Right hindlimb (tissue), 1 donor: Measurements from ENCODE around the gene UGP2.
"Not testable (repeated sequence)": the region's sequence is repeated elsewhere in the genome, so short reads cannot be mapped to it uniquely, and the experiment has no call there.

Source experiments
- DNase-seq: peaks from one replicate; pipeline ENCODE4 v3.0.0-alpha.2; 2018

The UGP2 gene

DNA sequence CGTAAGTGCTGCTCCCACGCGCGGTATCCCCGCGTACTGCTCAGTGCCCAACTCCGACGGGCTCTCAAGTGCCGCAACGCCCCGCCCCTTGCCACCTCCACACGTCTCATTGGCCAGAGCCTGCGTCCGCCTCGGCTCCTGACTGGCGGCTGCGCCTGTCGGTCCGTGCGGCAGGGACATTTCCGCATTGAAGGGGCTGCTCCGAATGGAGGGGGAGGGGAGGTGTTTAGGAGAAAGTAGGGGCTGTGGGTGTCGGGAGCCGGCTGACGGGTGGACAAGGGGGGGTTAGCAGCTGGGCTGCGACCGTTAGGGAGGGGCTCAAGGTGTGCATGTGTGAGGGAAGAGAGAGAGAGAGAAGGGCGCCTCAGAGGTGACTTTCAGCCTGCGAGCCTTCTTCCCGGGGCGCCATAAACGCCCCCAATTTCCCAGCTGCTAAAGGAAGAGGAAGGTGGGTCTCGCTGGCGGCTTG, 877 bp upstream of the UGP2 start:
- peak; percentile 99 for DNase-seq

DNA sequence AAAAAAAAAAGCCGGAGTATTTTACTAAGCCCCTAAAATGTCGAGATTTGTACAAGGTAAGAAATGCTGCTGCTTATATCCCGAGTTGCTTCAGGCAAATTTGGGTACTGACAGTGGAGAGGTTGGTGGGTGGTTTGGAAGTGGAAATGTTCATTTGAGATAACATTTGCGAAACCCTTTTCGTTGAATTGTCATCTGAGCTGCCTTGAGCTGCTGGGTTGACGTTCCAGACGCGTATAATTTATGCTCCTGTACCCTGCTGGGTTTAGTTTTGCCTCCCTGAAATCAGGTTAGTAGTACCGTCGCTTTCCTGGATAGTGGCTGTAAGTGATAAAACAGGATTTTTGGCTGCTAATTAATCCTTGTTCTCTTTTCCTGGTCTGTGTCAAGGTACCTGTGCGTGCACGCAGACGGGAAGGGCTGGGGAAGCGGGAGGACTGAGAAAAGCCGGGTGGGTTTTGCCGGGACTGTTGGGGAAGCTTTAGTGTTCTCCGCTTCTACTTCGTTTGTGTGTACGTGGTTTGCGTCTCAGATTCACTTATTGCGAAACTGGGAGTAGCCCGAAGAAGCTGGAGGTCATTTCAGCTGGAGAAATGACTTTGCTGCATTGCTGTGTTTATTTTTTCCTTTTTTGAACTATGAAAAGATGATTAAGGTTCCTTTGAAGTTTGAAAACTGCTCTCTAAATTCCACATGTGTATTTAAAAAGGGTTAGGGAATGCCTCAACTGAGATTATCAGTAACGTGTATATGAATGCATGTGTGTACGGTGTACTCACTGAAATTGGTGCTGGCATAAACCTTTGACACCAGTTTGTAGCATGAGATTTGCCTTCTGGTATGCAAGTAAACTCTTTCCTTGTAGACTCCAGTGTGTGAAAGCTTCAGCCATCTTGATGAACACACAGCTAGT, 709 bp downstream of the UGP2 start:
- peak; percentile 46 for DNase-seq

DNA sequence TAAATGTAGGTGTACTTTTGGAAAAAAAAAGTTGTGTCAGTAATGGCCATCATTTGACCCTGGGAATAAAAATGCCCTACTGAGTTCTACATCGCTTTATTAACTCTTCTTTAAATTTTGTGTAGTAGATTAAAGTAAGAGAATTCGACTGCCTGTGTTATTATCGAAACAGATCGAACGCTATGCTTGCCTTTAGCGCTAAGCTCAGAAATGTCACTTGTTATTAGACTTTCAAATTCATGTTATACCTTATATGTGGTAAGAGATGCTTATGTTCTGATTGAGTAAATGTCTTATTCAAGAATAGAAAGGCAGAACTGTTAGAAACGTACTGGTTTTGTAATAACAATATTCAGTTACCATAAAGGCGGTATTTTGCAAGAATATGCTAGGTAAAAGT, 1.4 kb downstream of the UGP2 start:
- DNase-seq, result no peak

DNA sequence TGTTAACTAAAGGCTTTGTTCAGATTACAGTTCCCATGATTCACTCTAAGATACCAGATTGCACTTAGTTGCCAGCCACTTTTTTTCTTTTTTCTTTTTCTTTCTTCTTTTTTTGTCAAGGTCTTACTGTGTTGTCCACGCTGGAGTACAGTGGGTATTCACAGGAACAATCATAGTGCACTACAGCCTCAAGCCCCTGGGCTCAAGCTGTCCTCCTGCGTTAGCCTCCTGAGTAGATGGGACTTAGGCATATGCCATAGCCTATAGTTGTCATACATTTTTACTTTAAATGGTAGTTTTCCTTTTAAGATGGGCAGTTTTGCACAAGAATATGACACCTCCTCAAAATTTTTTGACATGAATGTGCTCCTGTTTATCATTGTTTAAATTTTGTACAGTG, 2.1 kb downstream of the UGP2 start:
- DNase-seq, result no peak

DNA sequence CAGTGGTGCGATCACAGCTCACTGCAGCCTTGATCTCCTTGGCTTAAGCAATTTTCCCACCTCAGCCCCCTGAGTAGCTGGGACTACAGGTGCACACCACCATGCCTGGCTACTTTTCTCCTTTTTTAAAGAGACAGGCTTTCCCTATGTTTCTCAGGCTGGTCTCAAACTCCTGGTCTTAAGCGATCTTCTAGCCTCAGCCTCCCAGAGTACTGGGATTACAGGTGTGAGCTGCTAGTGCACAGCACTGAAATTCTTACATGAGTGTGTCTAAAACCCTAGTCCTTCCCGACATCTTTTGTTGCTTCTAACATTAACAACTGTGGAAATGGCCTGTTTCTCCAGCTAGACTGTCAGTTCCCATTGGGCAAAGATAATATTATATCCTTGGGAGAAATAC, 2.9 kb downstream of the UGP2 start:
- no peak for DNase-seq

DNA sequence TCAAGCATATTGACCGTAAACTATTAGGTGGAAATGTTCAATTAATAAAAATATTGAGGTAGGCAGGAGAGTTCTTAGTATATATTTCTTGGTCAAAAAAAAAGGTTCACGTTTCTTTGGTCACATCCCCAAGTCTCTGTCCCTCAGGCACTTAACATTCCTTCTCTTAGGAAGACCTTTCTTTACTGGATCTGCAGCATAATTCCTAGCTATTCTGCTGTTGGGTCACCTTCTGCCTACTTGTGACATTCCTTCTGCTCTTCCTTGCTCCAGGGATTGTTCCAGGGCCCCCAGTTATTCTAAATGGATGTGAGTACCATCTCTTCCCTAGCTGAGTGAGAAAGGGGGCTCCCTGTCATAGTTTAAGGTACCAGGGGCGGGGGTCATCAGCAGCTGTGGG, 4.2 kb downstream of the UGP2 start:
- DNase-seq, result no peak

DNA sequence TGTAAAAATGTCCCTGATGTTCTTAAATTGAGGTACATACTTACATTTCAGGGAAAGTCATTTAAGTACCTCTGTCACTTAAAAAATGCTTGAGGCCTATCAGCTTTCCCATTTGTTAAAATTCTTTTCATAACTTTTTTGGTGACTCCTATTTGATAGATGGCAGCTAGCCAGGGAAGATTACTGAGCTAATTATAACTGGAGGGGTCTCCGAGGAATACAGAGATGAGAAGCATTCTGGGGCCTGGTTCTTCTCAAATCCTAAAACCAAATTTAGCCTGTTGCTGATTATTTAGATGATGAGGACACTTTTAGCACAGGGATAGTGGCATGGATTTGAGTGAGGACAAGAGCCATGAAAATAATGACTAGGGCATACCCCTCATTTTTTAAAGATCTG, 4.8 kb downstream of the UGP2 start:
- no peak for DNase-seq

DNA sequence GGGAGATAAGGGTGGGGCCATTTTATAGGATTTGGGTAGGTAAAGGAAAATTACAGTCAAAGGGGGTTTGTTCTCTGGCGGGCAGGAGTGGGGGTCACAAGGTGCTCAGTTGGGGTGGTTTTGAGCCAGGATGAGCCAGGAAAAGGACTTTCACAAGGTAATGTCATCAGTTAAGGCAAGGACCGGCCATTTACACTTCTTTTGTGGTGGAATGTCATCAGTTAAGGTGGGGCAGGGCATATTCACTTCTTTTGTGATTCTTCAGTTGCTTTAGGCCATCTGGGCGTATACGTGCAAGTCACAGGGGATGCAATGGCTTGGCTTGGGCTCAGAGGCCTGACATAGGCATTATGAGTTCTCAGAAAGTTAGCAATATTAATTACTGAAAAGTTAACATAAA, 5.9 kb downstream of the UGP2 start:
- DNase-seq, result not testable (repeated sequence)

DNA sequence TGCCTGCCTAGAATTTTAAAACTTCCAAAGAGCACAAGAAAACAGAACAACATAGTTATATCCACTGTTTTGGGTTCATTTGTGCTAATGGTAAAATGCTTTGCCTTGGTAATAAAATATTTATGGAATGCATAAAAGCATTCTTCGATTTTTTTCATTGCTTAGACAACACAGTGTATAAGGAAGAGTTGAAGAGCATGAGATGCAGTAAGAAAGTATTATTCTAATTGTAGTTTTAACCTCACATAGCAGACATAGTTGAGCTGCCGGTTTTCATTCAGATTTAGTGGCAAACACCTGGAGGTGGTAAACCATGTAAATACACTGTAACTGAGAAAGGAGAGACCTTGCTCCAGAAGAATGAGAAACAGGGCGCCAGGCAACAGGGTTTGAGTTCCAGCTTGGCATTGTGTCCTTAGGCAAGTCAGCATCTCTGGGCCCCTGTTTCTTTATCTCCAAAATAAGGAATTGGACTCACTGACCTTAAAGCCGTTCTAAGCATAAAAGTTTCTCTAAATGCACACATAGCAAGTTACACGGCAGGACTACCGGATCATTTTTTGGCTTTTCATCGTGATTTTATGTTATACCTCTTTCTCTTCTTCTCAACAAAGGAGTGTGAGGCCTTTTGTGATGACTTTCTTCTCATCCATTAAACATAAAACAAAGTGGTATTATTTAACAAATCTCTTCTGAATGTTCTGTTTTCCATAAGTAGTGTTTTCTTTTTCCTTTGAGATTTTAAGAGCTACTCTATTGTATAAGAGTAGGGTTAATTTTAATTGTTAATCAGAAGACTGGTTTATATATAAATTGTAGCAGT, 7.9 kb downstream of the UGP2 start:
- DNase-seq, result no peak

DNA sequence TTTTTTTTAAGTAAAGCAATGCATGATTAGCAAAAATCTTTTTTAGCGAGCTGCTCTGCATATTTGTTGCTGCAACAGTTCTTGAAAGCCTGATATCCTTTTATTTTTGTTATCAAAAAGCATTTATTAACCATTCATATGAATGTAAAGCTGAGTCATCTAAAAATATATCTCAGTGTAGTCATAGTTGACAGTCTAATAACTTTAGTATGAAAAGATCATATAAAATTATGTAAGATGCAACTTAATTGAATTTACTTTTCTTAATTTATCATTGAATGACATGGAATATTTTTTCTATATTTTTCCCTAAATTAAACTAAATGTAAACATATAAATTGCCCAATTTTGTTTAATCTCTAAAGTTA, 8.5 kb downstream of the UGP2 start:
- no peak for DNase-seq

DNA sequence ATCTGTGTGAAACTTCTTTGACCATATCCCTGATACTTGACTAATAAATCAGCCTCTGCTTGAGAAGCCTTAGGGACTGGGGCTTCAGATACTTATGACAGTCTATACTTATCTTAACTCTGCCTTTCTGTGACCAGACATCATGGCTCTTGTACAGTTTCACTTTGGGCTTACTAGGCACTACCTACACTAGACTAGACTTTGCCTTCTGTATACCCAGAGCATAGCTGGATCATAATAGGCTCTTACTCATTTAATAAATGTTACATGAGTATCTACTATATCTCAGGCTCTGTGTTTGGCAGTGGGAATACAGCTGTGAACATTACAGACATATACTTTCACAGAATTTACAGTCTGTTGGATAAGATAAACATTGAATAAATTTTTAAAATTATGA, 9.0 kb downstream of the UGP2 start:
- no peak for DNase-seq

DNA sequence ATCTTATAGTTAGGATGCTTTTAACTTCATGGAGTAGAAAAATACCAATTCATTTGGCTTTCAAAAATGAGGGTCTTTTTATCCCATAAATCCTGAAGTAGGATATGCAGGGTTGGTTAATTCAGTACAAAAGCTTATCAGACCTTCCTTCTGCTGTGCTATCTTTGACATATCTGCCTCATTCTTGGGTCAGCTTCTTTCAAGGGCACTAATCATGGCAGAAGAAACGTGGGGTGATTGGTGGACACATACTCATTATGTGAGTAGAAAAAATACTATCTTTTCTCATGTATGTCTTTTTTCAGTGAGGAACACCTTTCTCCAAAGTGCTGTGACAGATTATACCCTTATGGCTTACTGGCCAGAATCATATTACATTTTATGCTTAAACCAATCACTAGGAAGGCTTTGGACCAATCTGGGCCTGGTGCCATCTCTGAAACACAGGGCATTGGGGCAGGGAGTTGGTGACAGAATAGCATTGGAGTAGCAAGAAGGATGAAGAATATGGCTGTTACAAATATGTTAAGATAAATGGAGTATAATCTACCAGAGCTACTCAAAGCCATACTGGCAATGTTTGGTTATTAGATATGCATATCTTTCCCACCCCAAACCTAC, 10.1 kb downstream of the UGP2 start:
- no peak for DNase-seq

DNA sequence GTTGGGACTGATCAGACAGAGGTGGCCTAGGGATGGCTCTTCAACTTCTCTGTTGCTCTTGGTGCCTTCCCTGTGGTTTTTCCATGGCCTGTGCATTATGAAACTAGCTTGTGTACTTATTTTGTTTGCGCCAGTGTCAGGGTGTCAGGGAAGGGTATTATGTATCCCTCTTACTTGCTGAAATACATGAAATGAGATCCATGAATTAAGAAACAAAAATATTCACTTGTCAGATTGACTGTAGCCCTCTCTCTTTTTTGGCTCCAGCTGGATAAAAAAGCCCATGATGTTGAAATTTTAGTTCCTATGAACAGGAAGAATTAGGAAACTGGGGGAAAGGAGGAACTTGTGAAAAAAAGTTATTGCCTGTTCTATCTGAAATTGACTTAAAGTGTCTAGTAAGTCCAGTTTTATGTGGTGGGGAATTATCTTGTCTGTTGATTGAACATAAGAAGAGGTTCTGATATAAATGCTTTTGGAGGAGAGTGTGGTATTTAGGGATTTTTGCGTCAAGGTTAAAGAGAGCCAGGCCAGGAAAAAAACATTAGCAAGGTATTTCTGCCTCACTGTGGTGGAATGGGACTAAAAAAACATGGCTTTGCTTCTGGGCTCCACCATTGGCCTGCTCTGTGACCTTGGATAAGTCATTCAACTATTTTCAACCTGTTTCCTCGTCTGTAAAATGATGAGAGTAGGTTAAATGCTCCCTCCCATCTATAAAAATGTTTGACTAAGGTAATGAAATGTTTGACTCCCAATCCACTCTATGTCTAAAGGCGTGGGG, 12.0 kb downstream of the UGP2 start:
- DNase-seq, result no peak

DNA sequence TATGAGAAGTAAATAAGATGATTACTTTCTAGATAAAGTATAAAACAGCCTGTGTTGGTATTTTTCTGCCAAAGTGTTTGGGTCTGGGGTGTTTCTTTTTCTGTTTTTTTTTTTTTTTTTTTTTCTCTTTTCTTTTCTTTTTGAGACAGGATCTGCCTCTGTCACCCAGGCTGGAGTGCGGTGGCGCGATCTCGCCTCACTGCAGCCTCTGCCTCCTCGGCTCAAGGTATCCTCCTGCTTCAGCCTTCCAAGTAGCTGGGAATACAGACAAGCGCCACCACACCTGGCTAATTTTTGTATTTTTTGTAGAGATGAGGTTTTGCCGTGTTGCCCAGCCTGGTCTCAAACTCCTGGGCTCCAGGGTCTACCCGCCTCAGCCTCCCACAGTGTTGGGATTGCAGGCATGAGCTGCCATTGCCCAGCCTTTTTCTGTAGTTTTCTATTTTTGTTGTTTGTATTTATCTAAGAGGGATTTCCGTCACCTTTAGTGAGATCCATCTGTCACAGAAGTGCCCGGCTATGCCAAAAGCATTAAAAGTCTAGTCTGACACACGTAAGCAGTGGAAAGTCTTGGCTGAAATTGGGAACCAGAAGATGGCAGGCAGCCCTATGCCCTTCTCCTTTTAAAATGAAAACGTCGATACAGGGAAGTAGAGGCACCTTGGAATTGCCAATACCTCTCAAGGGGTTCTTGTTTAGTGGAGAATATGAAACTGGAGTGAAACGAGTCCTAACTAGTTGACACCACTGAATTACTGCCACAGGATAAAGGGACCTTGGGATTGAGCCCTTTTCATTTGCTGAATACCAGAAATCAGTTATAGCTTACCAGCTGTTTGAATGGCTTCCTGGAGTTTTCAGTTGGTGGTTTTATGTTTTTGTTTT, 14.0 kb downstream of the UGP2 start:
- no peak for DNase-seq

DNA sequence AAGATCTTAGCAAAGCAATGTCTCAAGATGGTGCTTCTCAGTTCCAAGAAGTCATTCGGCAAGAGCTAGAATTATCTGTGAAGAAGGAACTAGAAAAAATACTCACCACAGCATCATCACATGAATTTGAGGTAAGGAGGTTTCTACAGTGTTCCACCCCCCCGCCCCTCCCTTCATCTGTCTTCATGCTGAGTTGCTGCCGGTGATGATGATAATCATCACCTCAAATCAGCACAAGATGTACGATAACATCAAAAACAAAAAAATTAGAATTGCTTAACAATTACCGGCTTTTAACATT, 14.6 kb downstream of the UGP2 start:
- no peak for DNase-seq

DNA sequence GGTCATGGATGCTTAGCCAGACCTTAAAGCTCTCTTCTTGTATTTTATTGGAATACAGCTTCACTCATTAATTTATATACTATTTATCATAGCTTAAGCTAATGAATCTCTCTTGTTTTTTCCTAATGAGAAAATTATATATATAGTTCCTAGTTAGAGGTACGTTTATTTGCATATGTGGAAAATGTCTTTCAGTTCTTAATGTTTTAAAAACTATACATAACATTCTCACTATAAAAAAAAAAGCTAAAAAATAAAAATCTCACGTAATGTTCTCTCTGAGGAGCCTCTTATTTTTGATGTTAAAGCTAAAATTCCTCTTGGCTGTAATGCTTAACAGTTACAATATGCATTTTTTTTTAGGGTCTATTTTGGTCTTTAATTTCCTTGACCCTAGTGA, 16.6 kb downstream of the UGP2 start:
- DNase-seq, result no peak

DNA sequence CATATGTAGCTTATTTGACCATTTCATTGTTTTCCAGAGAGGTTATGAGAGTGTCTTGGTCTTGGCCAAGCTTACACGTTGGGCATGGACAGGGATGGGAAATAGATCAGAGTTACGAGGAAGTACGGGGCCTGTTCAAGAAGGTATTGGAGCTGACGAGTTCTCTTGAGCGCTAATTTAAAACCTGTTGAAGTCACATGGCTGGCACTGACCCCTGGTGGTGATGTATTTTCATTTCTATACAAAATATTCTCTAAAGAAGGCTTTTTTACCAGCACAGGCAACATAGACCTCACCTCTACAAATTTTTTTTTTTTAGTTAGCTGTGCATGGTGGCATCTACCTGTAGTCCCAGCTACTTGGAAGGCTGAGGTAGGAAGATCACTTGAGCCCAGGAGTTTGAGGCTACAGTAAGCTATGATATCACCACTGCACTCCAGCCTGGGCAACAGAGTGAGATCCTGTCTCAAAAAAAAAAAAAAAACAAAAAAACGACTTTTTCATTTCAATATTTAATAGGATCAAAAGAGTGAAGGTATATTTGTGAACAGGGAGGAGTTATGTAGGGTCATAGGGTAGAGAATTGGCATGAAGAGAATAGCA, 19.6 kb downstream of the UGP2 start:
- DNase-seq, result peak; percentile 61

DNA sequence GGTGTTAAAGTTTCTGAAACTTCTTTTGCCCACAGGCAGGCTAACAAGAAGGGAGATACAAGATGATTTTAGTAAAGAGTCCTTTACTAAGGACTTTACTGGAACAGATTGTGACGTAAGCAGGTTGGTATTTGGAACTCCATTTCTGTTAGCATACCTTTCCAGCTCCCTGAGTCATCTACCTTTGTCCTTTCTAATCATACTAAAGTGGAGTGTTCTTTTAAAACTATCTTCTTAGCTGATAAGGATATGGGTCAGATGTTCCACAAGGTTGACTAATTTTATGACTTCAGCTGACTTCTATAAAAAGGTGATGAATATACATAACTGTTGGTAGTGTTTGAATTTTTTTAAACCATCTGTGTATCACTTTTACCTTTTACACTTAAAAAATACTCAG, 21.1 kb downstream of the UGP2 start:
- DNase-seq, result no peak

DNA sequence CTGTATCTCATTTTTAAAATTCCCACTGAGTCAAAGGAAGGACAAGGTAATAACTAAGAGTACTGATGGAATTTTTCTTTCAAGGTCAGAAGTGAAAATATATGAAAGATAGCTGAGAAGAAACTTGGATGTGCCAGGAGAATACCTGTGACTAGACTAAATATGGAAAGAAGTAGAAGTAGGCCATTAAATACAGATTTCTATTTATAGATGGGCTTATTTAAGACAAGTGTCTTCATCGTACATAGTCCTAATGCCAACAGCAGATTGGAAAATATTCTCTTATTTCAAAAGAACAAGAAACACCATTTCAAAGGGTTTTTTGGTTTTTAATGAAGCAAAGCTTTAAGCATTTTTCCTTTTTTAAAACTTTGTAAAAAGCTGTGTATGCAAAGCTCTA, 22.0 kb downstream of the UGP2 start:
- no peak for DNase-seq

DNA sequence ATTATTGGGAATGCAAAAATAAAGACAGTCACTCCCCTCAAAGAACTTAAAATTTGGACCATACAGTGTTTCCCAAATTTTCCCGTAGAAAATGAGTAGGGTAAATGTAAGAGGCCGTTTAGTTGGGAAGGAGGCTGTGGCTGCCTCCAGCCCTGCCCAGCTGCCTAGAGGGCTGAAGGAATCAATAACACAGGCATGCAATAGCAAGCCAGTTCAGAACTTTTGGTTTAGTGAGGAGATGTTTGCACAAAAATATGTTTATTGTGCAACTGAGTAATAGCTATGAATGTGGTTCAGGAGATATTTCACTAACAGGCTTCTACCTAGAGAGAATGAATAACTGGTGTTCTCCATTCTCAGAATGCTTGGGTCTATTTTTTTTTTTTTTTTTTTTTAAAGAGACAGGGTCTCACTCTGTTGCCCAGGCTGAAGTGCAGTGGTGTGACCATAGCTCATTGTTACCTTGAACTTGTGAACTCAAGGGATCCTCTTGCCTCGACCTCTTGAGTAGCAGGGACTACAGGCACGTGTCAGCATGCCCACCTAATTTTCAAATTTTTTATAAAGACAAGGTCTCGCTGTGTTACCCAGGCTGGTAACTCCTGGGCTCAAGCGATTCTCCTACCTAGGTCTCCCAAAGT, 23.6 kb downstream of the UGP2 start:
- no peak for DNase-seq
